ENCODE data around the gene NCDN.

DNA sequence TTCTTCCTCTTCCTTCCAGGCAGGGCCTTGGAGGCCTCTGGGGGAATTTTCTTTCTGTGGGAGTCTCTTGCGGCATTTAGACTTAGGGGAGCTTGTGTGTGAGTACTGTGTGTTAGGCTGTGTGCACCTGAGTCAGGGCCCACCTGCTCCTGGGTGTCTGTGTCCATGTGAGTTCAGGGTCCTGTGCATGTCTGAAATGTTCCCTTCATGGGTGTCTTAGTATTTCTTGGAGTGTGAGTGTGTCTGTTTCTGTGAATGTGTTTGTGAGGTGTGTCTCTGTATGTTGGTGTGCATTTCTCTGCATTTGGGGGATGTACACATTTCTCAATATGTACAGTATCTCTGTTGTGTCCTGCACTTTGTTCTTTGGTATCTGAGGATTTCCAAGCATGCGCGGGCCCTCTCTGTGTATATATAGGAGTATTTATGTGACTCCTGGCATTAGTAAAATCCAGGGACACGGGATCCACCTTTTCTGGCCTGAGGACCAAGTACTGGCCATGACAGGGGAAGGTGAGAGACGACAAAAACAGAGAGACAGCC lies 17.9 kb downstream of the NCDN start:
- TF ChIP-seq POLR2A (IDR thresholded peaks at IDR 0.05; ENCODE audit: control extremely low read depth in 1 of 2, low read depth in 2 of 2, low read length in 2 of 2) (no peak), PHF8 (conservative IDR thresholded peaks at IDR 0.05; ENCODE audit: low read depth, low read length) (no peak), EGR1 (IDR thresholded peaks at IDR 0.05; ENCODE audit: borderline replicate concordance, low read depth, low read length) (no peak), HDAC6 (IDR thresholded peaks at IDR 0.05; ENCODE audit: low read depth, low read length) (no peak), SP4 (IDR thresholded peaks at IDR 0.05; ENCODE audit: low read length) (no peak), USF2 (IDR thresholded peaks at IDR 0.05; ENCODE audit: low read length) (no peak)
- TF ChIP-seq, protein P1, sequence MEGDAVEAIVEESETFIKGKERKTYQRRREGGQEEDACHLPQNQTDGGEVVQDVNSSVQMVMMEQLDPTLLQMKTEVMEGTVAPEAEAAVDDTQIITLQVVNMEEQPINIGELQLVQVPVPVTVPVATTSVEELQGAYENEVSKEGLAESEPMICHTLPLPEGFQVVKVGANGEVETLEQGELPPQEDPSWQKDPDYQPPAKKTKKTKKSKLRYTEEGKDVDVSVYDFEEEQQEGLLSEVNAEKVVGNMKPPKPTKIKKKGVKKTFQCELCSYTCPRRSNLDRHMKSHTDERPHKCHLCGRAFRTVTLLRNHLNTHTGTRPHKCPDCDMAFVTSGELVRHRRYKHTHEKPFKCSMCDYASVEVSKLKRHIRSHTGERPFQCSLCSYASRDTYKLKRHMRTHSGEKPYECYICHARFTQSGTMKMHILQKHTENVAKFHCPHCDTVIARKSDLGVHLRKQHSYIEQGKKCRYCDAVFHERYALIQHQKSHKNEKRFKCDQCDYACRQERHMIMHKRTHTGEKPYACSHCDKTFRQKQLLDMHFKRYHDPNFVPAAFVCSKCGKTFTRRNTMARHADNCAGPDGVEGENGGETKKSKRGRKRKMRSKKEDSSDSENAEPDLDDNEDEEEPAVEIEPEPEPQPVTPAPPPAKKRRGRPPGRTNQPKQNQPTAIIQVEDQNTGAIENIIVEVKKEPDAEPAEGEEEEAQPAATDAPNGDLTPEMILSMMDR (IDR thresholded peaks at IDR 0.05; ENCODE audit: control extremely low read depth in 1 of 3, insufficient read depth in 1 of 3, low read depth in 1 of 3, low read length in 3 of 3), result no peak

All from H1 (cell line).